Stimulated activated CD8-positive, alpha-beta memory T cell treated with anti-CD3 and anti-CD28 coated beads, Interleukin-4, amount 100 ng/mL, for 48 hours (primary cell): Measurements from ENCODE around the gene TLK2.
"Not testable (repeated sequence)": the region's sequence is repeated elsewhere in the genome, so short reads cannot be mapped to it uniquely, and the experiment has no call there.

Source experiments
- DNase-seq: peaks from one replicate; pipeline ENCODE4 v3.0.0-alpha.2; 2020

Gene TLK2

DNA sequence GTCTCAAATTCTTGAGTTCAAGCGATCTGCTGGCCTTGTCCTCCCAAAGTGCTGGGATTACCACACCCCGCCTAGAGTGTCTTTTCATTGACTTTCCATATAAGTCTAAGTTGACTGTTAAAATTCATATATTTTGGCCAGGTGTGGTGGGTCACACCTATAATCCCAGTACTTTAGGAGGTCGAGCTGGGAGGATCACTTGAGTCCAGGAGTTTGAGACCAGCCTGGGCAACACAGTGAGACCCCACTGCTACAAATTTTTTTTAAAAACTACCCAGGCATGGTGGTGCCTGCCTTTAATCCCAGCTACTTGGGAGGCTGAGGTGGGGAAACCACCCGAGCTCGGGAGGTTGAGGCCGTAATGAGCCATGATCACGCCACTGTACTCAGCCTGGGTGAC is 127.0 kb downstream of the TLK2 start:
- no peak for DNase-seq

DNA sequence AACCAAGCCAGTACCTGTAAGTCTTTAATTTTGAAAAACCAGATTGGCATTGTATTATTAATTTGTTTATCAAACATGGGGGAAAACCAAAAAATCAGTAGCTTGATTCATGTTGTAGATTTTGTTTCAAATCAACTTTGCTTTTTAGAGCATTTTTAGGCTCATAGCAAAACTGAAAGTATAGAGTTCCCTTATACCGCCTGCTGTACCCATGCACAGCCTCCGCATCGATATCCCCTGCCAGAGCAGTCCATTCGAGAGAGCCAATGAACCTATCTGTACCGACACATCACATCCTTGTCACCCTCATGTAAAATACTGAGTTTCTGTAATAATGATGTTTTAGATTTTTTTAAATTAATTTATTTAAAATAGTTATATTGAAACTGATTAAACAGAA is 132.7 kb downstream of the TLK2 start:
- DNase-seq, result no peak

DNA sequence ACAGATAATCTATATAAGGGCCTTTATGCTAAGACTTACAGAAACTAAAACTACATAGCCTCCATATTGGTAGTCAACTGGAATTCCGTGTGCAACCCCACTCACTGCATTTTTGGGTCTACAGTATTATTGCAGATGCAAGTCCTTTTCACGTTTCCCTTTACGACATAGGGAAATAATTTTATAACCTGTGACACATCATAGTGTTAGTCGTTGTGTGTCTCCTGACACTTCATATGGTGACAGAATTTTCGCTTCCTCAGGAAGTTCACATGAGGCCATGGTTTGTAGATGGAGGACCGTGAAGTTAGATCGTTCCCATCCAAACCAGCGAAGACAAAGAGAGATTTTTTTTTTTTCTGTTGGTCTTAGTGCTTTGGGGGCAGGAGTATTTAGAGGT is 133.1 kb downstream of the TLK2 start:
- DNase-seq, result no peak

DNA sequence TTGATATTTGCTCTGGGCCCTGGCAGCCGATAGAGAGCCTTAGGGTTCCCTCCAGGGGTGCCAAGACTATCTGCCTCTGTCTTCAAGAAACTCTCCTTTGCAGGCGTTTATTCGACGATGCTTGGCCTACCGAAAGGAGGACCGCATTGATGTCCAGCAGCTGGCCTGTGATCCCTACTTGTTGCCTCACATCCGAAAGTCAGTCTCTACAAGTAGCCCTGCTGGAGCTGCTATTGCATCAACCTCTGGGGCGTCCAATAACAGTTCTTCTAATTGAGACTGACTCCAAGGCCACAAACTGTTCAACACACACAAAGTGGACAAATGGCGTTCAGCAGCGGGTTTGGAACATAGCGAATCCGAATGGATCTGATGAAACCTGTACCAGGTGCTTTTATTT is 133.7 kb downstream of the TLK2 start:
- not testable (repeated sequence) for DNase-seq

DNA sequence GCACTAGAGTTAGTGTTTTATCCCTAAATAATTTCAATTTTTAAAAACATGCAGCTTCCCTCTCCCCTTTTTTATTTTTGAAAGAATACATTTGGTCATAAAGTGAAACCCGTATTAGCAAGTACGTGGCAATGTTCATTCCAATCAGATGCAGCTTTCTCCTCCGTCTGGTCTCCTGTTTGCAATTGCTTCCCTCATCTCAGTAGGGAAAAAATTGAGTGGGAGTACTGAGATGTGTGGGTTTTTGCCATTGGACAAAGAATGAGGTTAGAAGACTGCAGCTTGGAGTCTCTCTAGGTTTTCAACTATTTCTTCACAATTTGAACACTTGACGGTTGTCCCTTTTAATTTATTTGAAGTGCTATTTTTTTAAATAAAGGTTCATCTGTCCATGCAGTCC is 134.5 kb downstream of the TLK2 start:
- DNase-seq, result not testable (repeated sequence)

DNA sequence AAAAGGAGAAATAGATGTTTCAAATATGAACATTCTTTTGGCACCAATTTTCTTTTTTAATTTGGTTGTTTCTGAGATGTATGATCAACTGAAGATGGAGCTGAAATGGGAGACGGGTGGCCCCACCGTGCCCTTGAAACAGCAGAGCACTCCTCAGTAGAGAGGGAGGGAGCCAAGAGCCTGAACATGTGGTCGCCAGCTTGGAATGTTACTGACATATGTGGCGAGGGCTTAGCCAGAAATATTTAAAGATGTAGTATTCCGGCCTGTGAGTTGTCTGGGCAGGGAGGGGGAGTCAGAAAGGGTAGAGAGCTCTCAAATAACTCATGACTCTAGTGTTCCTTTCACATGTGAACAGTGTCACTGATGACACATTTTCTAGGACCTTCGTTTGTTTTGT is 135.5 kb downstream of the TLK2 start:
- DNase-seq, result no peak

DNA sequence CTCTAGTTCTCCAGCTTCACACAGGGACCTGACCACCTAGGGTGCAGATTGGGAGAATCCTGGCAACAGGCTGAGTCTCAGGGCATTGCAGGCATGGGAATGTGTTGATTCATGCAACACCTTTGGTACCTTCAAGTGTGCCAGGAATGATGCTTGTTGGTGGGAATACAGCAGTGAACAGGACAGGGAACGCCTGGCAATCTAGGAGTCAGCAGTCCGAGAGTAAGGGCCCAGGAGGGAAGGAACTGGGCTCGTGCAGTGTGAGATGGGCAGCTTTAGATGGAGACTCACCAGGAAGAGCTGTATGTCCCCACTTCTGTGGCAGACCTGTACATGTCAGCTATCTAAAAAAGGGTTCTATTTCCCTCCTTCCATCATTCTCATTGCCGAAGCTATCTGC is 136.9 kb downstream of the TLK2 start:
- DNase-seq, result no peak

DNA sequence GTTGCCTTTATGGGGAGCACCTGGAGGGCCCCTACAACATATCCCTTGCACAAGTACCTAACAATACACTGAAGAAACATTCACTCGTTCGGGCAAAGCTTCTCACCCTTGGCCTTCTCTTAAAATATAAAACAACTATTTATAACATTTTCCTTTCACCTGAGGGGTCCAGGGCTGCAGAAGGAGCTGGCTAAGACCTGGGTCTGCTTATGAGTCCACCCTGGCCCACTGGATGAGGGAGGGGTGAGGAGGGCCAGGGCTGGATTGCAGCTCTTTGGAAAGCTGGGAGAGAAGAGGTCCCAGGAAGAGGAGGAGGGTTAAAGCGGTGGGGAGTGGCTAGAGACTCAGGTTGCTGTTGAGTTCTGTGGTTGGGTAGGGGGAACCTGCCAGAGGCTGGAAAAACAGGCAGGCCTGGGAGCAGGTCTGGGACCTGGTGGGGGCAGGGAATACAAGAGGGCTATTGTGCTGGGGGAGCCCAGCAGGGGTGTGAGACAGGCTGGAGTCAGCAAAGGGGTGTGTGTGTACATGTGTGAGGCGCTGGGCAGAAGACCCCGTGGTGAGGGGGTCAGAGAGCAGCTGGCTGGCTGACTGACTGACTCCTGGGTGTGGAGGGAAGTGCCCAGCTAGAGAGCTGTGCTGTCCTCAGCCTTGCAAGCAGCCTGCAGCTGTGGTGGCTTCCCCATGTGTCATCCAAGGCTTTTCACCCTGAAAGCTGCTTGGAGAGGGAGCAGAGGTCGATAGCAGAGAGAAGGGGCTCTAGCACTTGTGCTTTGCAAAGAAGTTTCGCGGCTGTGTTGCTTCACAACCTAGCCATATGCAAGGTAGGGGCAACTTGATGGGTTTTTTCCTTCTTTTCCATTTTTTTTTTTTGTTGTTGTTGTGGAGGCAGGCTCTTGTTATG is 138.6 kb downstream of the TLK2 start:
- DNase-seq, result no peak

DNA sequence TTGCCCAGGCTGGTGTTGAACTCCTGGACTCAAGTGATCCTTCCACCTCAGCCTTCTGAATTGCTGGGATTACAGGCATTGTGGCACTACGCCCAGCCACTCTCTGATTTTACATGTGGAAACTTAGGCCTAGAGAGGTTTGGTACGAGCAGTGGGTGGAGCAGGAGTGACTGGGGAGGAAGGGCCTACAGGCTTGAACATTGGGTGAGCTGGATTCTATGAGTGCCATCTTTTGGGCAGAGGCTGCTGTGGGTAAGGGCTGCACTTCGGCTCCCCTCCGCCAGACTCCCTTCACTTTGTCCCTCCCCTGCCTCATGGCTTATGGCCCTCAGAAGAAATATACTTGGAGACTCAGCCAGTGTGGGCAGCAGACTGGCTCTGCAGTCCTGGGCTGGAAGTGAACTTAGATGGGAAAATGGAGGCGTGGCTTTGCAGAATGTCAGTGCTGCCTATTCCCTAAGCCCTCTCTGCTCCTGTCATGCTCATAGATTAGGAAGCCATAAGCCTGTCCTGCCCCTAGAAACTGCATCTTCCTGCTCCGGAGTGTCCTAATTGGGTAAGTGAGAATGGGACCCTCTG is 139.4 kb downstream of the TLK2 start:
- DNase-seq, result no peak

DNA sequence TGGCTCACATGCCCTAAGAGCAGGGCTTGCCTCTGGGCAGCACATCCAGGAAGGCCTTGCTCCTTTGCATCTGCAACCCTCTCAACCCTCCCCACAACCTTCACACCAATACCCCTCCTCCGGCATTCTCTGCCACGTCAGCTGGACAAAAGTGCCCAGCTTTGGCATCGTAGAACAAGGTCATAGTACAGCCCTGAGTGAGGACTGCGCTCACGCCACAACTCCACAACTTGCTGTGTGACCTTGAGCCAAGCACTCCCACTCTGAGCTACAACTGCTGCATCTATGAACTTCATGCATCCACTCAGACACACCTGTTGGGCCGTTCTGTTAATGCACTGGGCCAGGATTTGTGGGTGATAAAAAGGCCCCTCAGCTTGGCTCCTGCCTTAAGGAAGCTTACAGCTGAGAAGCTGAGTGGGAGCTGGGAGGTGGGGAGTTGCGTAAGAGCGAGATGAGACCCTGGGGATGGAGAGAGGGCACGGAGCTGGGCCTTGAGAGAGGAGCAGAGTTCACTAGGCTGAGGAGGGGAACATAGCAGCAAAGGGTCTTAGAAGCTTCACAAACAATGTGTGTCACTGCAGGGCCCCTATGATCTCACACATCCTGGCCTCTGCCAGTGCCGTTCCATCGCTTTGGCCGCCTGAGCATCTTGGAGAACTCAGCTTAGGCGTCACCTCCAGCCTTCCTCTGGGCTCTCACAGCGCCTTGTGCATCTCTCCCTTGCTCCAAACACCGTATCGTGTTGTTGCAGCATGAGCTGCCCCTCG is 140.2 kb downstream of the TLK2 start:
- no peak for DNase-seq

DNA sequence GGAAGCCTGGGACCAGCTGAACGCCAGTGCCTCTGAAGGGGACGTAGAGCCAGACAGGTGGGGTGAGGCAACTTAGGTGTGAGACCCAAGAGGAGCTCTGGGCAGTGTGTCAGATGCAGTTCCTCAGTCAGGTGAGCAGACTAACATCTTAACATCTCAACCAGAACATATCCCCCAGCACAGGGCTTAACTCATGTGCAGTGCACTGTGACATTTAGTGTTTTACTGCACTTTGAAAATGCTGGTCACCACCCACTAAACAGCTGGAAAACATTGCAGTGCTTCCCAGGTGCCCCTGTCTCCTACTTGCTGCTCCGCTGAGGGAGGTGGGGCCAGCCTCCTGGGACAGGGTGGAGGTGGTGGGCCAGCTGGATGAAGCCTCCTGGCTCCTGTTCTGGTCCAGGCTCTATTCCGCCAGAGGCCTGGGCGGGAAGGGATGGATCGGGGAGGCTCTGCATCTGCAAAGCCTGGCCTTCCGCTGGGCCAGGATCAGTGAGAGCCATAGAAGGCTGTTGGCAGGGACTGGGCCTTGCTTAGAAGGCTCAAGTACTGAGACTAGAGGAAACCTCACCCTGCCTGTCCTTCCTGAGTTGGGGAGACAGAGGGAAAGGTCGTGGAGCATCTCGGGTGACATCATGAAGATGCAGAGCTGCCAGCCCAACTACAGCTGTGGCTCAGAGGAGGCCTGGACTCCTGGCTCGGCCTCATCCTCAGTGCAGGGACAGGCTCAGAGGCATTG is 141.0 kb downstream of the TLK2 start:
- DNase-seq, result no peak

DNA sequence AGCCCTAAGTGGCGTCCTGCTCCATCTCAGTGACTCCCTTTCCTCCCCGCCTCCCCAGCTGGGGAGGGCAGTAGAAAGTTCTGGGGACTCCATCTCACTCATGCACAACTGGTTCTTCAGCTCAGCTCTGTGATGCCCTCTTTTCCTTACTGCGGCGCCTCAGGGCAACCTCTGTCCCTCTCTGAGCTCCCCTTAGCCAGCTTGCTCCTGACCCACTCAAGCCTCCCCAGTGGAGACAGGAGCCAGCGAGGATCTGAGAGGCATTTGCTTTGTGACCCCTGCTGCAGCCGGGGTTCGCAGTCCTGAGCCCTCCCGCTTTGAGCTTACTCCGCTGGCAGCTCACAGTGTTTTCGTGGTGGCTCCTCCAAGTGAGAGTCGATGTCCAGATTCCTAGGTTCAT is 142.6 kb downstream of the TLK2 start:
- DNase-seq, result no peak

DNA sequence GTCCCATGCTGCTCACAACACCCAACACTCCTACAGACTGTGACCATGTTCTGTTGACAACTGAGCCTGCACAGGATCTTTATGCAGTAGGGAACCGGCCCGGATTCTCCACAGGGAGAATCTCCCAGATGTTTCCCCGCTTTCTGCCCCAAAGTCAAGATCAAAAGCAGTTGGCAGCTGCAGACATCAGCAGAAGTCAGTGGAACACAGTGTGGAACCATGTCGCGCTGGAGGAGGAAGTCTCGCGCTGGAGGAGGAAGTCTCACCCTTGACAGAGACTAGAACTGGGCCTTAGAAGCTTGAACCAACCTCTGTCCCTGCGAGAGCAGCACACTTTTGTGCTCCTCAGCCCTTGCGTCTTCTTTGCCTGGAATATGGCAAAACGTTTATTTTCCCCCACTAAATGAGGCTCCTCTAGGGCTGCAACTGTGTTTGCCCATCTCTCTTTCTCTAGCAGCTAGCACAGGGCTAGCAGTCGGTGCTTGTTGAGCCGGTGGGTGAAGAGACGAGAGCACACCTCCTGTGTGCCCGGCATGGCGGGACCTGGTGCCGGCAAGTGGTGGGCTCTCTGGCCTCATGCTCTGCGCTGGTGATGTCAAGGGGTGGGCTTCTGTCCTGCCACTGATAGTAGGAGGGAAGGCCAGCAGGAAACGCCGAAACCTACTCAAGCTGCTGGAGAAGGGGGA is 146.7 kb downstream of the TLK2 start:
- no peak for DNase-seq

DNA sequence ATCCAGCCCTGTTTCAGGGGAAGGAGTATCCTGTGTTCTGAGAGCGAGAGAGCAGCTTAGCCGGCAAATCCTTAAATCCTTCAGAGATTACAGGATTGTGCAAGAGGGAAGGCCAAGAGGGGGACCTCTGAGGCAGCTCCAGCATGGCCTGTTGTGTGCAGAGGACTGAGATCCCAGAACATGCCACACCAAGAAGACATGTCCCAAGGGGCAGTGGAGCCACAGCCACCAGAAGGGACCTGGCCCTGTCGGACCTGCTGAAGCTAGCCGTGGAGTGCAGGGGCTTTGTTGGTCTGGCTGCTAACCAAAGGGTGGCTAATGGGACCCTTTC is 147.2 kb downstream of the TLK2 start:
- no peak for DNase-seq

DNA sequence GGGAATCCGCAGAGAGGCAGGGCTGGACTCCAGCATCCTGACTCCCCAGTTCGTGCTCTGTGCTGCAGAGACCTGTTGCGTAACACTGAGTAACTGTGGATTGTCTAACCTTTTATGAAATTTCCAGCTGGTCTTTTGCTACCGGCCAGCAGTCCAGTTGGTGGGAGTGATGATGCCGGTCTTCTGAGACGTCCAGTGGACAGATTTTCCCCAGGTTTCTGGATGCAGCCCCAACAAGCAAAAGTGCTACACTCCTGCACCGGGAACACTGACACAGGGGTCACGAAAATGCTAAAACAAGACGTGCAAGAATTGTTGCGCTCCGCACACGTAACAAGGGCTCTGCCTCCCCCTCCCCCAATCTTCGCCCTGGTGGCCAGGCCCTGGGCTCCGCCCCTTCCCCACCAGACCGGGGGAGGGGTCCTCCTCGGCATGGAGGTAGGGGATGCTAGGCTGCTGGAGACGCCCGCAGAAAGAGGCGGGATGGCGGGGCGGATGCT is 148.1 kb downstream of the TLK2 start:
- DNase-seq, result peak; percentile 38

DNA sequence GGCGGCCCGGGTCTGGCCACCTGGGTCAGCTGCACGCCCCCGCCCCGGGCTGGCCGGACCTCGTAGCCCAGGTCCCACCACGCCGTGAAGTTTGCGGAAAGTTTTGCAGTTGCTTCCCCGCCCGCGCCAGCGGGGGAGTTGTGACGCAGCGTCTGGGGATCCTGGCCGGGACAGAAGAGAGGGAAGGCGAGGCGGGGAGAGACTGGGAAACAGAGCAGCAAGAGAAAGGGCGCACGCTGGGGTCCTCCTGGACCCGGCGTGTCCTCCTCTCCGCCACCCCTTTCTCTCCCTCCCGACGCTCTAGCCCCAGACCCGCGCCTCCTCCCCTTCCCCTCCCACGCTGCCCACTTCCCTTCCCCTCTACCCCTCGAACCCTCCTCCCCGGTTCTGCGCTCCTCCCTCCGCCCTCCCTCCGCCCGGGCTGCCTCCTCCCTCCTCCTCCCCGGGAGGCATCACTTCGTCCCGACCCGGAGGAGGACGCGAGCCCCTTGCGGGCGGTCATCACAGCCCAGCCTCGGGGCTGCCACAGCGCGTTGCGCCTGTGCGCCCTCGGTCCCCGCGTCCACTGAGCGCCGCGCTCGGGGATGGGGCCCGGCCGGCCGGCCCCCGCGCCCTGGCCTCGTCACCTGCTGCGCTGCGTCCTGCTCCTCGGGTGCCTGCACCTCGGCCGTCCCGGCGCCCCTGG is 148.7 kb downstream of the TLK2 start, which contains the start of gene MRC2:
MRC2 (plus strand) TSS at position 452 of the 685 bp plus-strand sequence; CDS start at position 585, 133 bp downstream.
- peak; percentile 72 for DNase-seq

DNA sequence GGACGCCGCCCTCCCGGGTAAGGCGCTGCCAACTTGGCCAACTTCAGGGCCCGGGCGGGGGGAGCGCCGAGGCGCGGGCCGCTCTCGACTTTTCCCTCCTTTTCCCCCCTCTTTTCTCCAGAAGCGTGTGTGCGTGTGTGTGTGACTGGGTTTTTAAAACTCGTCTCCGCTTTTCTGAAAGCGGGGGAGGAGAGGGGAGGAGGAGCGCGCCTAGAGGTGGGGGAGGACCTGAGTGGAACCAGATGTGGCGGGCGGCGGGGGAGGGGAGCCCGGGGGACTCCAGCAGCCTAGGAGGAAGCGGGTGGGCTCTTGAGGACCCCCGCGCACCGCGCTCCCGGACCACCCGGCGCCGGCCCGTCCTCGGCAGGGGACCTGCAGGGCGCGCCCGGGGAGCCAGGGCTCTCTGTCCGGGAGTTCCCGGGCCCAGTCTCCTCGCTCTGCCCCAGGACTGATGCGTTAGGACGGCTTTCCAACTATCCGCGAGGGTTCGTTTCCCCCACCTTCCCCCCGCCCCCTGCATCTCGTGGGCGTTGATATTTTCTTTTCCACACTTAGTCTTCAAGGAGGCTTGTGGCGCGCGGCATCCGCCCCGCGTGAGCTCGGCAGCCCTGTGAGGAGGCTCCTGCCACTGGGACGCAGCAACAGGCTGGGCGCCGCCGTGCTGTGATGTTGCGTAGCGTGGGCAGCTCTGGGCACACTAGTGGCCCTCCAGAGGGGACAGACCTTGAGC is 149.4 kb downstream of the TLK2 start:
- DNase-seq, result peak; percentile 62

DNA sequence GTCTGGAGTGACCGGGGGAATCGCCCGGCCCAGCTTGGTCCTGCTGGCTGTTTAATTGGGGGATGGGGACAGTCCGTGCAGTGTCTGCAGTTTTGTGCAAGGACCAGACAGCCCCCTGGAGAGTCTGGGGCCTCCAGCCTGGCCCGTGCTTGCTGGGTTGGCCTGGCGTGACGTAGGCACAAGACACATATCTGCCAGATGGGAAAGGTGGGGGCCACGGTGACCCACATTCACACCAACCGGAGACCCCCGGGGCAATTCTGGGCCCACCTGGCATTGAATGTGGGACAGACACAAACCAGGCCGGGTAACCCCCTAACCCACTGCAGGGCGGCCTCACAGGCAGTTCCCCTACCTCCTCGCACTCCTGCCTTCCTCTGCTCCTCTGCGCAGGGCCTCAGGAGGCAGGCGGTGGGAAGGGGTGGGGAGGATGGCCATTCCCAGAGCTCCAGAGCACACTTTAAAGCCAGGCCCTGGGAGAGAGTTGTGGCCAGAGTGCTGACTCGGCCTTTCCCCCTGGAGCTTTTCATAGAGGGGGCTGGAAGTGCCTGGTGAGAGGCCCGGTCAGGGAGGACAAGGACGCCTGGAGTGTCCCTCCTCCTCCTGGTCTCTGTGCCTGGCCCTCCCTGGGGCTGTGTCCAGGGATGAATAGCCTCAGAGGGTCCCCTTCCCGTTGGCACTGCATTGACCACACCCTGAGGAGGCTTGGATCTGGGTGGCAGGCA is 150.4 kb downstream of the TLK2 start:
- DNase-seq, result no peak

DNA sequence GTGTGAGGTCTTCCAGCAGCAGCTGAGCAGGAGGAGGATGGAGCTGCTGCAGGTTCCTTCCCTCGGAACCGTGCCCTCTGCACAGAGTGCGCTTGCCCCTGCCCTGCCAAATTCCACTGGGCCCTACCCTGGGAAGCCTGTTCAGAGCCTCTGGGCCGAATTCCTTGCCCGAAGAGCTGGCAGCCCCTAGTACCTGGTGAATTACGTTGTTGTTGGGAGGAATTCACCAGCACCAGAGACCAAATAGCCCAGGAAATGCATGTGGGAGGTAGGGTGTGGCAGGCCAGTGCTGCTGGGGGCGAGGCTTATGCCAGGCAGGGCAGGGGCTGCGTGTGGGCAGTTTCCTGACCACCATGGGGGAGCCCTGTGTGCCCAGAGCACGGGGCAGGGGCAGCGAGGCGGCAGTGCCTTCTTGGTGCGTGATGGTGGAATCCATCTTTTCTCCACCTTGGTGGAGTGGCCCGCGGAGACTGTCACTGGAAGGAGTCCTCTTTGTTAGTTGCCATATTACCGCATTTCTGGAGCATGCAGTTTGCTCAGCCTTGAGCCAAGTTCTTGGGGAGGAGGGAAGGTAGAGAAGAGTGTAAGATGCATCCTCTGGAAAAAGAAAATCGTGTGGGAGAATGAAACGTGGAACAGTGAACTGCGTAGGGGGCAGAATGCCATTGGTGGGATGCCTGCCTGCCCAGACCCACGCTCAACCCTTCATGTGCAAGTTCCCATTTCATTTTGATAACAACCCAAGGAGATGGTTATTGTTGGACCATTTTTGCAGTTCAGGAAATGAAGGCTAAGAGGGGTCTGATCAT is 151.1 kb downstream of the TLK2 start:
- DNase-seq, result no peak
